Erythroblast (primary cell): ENCODE measurements around the gene AKNA.

ENCODE experiments used
- DNase-seq, 2 experiments: peaks; one replicate each; lab custom pipeline; 2025; lab: John Stamatoyannopoulos, UW
- GATA1 ChIP-seq: IDR thresholded peaks from 2 replicates; pipeline ENCODE4 v1.6.1; 2011; ENCODE audit warnings: low read depth, mild to moderate bottlenecking, control low read depth, low read length, moderate library complexity
- POLR2A ChIP-seq: IDR thresholded peaks from 2 replicates; pipeline ENCODE4 v1.6.1; 2011; ENCODE audit warnings: mild to moderate bottlenecking, low read length

The AKNA gene

DNA sequence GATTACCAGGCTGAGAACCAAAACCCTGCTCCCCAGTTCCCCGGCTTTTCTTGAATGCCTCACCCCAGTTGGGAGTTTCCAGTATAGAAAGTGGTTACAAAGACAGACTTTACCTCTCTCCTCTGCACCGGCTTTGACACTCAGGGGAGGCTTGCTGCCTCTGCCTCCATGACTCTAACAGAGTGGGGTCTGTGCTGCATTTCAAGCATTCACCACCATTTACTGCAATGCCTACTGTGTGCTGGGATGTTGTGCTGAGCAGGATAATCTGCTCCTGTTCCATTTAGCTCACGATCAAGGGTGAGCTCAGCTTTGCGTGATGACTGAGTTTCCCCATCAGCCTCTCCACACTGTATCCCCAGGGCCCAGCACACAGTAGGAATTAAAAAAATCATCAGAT, 39.9 kb upstream of the AKNA start:
- DNase-seq, result no peak
- no peak for TF ChIP-seq POLR2A
- TF ChIP-seq GATA1, result no peak

DNA sequence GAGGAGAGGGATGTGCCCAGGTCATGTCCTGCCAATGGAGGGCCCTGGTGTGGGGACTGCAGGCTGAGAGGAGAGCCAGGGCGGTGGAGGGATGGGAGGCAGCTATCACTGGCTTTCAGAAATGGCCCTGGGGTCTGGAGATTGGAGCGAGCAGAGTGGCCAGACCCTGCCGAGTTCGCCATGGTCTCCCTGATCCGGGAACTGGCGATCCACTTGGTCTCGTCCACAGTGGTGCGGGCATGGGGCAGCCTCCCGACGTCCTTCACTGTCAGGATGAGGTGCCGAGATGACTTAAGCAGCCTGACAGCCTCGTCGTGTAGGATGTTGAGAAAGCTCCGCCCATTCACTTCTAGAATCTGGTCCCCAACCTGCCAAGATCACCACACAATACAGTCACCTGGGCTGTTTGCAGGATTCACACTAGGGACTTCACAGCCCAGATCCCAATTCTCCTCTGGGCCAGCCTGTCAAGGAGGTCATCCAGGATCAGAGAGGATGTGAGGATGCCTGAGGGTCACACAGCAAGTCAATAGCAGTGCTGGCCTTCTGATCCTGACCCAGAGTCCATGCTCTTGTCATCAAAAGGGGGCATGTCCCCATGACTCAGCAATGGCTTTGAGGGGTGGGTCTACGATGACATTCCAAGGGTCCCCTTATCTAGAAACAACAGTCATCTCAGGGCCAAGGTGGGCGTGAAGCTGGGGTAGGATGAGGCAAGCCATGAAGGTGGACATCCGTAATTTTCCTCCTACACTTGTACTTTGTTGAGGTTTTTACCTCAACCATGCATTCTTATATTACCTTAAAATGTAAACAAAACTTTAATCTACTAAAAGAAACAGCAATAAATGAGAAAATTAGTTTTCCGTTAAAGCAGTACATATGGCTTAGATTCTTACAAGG, 38.5 kb upstream of the AKNA start:
- DNase-seq, result no peak
- no peak for TF ChIP-seq GATA1

DNA sequence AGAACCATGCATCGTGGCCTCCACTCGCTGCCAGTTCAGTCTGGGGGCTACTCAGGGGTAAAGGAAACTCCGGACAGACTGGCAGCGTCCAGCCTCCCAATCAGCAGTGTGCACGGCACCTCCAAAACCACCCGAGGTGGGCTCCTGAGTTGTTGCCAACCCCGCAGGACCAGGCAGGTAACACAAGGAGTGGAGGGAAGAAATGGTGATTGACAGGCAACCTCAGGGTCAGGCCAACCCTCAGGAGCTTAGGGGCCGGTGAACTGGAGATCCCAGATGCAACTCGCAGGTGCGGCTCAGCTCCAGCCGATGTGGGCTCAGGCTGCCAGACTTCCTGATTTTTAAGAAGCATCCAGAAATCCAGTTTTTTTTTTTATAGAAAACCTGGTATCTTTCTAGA, 37.3 kb upstream of the AKNA start:
- TF ChIP-seq POLR2A (no peak), GATA1 (no peak)
- DNase-seq, result no peak

DNA sequence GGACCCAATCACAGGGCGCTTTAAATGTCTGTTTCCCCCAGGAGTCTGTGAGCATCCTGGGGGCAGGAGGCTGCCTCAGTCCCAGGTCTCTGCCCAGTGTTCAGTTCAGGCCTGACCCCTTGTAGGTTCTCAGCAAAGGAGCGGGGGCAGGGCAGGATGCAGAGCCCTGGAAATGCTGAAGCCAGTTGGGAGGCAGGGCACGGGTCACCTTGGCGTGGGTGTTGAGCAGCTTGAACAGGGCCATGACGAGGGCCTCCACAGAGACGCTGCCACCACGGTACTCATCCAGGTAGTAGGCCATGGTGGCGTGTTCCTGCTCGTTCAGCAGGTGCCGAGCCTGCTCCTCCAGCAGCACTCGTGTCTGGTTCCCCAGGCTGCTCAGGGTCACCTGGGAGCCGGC, 36.3 kb upstream of the AKNA start:
- no peak for DNase-seq
- TF ChIP-seq GATA1, result no peak
- no peak for TF ChIP-seq POLR2A

DNA sequence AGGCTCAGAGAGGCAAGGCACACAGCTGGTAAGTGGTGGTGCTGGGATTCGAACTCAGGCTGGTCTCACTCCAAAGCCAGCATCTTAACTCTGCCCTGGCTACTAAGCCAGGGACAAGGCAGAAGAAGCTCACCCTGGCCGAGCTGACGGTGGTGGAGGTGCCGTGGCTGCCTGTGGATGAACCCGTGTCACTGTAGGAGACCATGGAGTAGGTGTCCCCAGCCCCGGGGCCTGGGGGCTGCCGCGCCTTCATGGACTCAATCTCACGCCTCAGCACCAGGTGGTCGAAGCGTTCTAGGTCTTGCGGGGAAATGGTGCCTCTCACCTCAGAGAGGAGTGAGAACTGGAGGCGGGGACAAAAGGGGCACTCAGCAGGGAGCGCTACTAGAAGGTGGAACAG, 35.4 kb upstream of the AKNA start:
- TF ChIP-seq POLR2A, result no peak
- TF ChIP-seq GATA1, result no peak
- no peak for DNase-seq

DNA sequence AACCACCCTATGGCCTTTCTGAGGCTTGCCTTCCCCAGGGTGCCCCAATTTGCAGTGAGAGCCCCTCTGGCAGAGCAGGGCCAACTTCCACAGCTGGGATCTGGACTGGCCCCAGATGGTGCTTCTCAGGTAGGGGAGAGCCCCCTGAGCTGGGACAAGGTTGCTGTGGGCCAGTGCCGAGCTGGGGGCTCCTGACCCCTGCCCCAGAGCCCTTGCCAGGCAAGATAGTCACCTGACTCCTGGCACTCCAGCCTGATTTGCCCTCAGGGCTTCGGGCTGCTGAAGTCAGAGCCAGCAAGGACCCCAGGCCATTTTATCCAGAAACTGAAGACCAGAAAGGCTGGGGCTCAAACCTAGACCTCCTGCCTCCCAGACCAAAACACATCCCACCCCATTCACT, 33.4 kb upstream of the AKNA start:
- DNase-seq, result no peak
- no peak for TF ChIP-seq GATA1
- no peak for TF ChIP-seq POLR2A

DNA sequence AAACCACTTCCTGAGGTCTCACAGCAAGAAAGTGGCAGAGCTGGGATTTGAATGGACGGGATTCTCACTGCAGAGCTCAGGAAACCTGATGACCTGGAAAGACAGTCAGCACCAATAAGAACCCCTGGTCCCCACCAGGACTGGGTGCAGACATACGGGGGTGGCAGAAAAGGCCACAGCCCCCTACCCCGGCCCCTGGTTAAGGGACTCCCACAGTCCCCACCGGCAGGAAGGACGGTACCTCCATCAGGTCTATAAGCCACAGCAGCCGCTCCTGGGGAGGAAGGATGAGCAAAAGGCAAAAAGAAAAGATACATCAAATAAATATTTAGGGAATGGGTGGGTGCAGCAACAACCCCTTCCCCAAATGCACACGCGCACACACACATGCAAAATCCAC, 32.0 kb upstream of the AKNA start:
- TF ChIP-seq GATA1 (no peak), POLR2A (no peak)
- no peak for DNase-seq

DNA sequence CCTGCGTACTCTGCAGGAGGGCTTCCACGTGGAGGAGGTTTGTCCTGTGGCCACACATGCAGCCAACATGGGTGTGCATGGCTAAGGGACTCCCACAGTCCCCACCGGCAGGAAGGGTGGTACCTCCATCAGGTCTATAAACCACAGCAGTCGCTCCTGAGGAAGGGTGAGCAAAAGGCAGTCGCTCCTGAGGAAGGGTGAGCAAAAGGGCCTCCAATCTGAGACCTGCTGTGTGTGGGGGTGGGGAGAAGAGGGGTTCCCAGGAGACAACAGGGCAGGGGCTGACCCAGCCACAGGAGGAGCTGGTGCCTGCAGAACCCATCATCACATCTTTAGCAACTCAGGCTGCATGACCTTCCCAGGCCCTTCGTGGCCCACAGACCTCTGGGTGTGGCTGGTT, 30.3 kb upstream of the AKNA start:
- TF ChIP-seq POLR2A (no peak), GATA1 (no peak)

DNA sequence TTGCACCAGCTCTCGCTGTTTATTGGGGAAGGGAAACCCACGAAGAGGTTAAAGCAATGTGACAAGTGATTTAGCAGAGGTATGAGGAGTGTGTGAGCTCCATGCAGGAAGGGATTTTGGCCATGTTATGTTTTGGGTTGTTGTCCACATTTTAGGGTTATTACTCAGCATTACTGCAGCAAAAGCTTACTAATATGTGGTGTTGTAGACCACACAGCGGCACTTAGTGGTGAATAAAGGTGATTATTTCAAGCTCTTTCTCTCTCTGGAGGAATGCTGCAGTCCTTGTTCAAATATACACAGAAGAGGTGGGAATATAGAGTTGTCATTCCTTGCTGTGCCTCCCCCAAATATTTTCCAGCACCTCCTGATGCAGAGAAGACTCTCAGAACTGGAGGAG, 29.7 kb upstream of the AKNA start:
- TF ChIP-seq GATA1 (no peak), POLR2A (no peak)
- DNase-seq, result no peak

More for the DNA sequence above, 30.3 kb upstream of the AKNA start:
- no peak for DNase-seq

DNA sequence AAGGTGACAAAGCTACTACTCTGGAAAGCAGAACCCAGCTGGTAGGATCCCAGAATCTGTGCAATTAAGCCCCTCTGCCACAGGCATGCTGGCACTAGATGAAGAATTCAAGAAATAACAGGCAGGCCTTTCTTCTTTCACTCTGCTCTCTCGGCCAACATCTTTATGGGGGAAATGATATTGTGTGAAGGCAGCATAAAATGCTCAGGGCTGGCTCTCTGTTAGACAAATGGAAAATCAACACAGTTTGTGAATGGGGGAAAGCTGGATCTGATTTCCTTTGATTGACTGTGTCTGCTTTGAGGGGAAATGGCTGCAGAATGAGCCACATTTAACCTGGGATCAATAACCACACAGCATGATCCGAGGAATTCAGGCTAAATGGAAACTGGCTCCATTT, 29.1 kb upstream of the AKNA start:
- TF ChIP-seq POLR2A (no peak), GATA1 (no peak)
- no peak for DNase-seq

DNA sequence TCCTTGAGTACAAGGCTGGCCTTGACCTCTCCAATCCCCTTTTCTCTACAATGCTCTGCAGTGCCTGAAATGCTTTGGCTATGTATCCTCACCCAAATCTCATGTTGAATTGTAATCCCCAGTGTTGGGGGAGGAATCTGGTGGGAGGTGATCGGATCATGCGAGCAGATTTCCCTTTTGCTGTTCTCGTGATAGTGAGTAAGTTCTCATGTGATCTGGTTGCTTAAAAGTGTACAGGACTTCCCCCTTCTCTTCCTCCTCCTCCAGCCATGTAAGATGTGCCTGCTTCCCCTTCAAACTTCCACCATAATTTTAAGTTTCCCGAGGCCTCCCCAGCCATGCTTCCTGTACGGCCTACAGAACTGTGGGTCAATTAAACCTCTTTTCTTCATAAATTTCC, 28.5 kb upstream of the AKNA start:
- TF ChIP-seq POLR2A (no peak), GATA1 (no peak)
- DNase-seq, result no peak

DNA sequence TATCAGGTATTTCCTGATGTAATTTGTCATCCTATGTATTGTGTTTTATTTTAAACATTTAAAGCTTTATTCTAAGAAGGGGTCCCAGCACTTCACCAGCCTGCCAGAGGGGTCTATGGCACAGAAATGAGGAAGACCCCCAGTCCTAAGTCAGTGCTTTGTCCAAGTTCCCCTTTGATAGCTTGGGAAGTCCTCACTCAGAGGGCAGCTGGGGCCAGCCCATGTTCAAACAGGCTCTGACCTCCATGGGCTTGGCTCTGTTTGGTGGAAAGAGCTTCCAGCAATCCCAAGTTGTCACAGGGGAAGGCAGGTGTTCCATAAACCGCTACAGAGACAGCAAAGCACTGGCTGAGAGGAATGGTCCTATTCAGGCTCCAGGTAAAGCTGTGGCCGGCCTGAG, 26.6 kb upstream of the AKNA start:
- no peak for DNase-seq
- no peak for TF ChIP-seq POLR2A

DNA sequence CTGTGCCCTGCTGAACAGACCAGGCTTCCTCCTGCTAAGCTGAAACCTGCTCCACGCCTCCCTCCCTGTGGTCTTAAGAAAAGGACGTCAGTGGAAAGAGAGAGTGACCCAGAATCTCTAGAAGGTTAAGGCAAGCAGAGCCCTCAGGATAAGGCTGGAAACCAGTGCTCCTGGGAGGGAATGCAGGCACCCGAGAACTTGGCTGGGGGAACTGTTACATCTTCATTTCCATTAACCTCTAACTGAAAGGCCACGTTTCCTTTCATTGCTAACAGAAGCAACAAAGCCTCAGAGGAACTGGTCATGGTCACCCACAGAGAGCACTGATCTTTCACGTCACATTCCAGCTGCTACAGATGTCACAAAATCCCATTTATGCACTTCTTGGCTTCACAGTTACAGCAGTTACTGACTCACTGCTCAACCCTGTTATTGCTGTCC, 26.1 kb upstream of the AKNA start:
- TF ChIP-seq GATA1 (no peak), POLR2A (no peak)

DNA sequence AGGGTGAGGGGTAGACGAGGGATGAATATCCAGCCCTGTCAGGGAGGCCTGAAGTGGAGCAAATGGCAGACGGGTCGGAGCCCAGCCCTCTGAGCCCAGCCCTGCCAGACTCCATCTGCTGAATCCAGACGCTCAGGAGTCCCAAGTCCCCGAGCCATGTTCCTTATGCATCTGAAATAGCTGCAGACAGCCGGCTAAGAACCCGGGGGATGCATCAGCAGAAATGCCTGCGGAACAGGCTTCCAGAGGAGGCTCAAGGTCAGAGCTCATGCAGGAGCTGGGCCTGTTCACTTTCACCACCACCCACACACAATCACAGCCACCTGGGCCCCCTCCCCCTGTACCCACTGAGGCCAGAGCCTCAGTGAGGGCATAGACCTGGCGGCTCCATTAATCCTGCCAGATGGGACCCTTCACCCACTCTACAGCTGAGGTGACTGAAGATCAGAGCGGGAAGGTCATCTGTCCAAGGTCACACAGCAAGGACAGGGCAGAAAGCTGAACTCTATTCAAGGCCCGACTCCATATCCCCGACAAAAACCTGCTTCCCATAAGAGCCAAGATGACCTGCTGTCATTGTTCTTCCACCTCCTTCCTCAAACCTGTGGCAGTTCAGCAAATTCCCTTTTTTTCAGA, 24.4 kb upstream of the AKNA start:
- no peak for DNase-seq
- TF ChIP-seq POLR2A, result no peak
- TF ChIP-seq GATA1, result no peak

More for the DNA sequence above, 26.1 kb upstream of the AKNA start:
- no peak for DNase-seq

DNA sequence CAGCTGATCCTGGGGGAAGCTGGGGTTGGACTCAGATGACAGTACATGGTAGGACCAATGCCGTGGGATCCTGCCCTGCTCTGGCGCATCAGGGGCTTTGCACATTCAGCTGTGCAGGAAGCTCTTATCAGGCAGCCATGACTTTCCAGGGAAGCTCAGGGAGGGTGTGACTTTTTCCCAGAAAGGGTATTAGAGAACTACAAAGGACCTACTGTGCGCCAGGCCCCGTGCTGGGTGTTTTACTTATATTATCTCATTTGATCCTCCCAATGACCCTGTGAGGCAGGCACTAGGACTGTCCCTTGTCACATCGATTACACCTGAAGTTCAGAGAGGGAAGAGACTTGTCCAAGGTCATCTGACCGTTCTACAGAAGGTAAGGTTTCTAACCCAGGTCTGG, 23.7 kb upstream of the AKNA start:
- TF ChIP-seq GATA1 (no peak), POLR2A (no peak)
- no peak for DNase-seq
